MCF 10A (cell line): ENCODE measurements around the gene AMFR. TPM values are rescaled to one million over a fixed set of nuclear protein-coding genes. Genes with fewer than 3 reads are reported as not detected.

Experiments used
- BruUV-seq: library from RNA; stranded (reverse); fragments of 400-500 nt; replicated peaks from 2 replicates; lab custom pipeline; 2021; lab: Mats Ljungman, UMichigan
- CTCF ChIA-PET: fragments of 300-600 bp; sonication (Branson Sonifier 250); formaldehyde crosslinking; extraction: SDS; loops from one replicate; lab custom pipeline; 2021; ENCODE audit warnings: antibody characterized with exemption, inconsistent platforms; lab: Yijun Ruan, JAX
- POLR2A ChIA-PET: fragments of 300-600, 350-650 bp; sonication (Branson Sonifier 250); formaldehyde crosslinking; extraction: SDS; loops from one replicate; lab custom pipeline; 2020; ENCODE audit warnings: antibody characterized with exemption, inconsistent platforms; lab: Yijun Ruan, JAX
- DNase-seq: peaks from one replicate; pipeline ENCODE4 v3.0.0-alpha.2; 2018; ENCODE audit not compliant: unreplicated experiment
- H3K27ac Mint-ChIP-seq: one replicate; pipeline ENCODE4 v1.8.0; 2022; ENCODE audit warnings: mild to moderate bottlenecking, low read depth, mixed read lengths; ENCODE audit not compliant: unreplicated experiment
- H3K27me3 Mint-ChIP-seq: one replicate; pipeline ENCODE4 v1.8.0; 2022; ENCODE audit warnings: mixed read lengths; ENCODE audit not compliant: insufficient read depth, unreplicated experiment
- H3K36me3 Mint-ChIP-seq: one replicate; pipeline ENCODE4 v1.8.0; 2022; ENCODE audit warnings: mild to moderate bottlenecking, moderate library complexity, mixed read lengths; ENCODE audit not compliant: insufficient read depth, unreplicated experiment
- H3K4me1 Mint-ChIP-seq: one replicate; pipeline ENCODE4 v1.8.0; 2022; ENCODE audit warnings: mixed read lengths; ENCODE audit not compliant: insufficient read depth, unreplicated experiment
- H3K4me3 Mint-ChIP-seq: one replicate; pipeline ENCODE4 v1.8.0; 2022; ENCODE audit warnings: mild to moderate bottlenecking, moderate library complexity, mixed read lengths; ENCODE audit not compliant: unreplicated experiment
- H3K9me3 Mint-ChIP-seq: one replicate; pipeline ENCODE4 v1.8.0; 2022; ENCODE audit warnings: mixed read lengths; ENCODE audit not compliant: unreplicated experiment
- intact Hi-C: fragments of 100-400 bp; cut with micrococcal nuclease; formaldehyde crosslinking; loops from 2 replicates; pipeline ENCODE4 v1.14.1; 2022
- total RNA-seq: library from RNA; stranded (reverse); gene quantifications from 2 replicates; pipeline ENCODE4 v1.2.3, GENCODE V29; 2022
- TF ChIP-seq, protein P1 (sequence below): fragments of 200-600 bp; IDR thresholded peaks from one replicate; pipeline ENCODE4 v1.8.0; 2022; ENCODE audit warnings: antibody characterized with exemption, mild to moderate bottlenecking; ENCODE audit not compliant: unreplicated experiment

AMFR gene
- total RNA-seq, 1 experiment from 2014 or later: 97.2 TPM

DNA sequence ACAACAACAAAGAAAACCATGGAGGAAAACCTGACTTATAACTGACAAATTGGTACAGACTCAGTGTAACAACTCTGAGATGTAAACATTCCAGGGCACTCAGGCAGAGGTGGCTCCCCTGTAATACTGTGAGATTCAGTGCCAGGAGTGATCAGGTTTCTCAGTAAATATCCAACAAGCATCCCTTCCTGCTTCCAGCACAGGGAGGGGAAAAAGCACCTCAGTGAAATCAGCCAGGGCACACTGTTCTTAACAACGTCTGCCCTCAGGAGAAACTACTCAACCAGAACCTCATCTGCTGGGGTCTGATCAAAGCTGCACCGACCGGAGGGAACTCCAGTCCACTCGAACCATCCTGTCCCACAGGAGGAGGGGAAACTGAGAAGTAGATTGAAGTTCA, 52.3 kb downstream of the AMFR start:
- H3K4me1 Mint-ChIP-seq: peaks cover 13% of the 10 kb centered on the region
- H3K27me3 Mint-ChIP-seq: no peaks in the 10 kb centered on the region
- no TSS peak for BruUV-seq
- peaks cover 38% of the 10 kb centered on the region for H3K36me3 Mint-ChIP-seq
- CTCF ChIA-PET: interaction anchor here (1.2 kb wide), 1 partner anchor 41 kb away, joined by 4 read pairs; no protein-coding TSS in a partner anchor
- no peaks in the 10 kb centered on the region for H3K9me3 Mint-ChIP-seq
- intact Hi-C loops: no loop called here
- H3K4me3 Mint-ChIP-seq: no peak overlapping the region
- TF ChIP-seq, protein P1, sequence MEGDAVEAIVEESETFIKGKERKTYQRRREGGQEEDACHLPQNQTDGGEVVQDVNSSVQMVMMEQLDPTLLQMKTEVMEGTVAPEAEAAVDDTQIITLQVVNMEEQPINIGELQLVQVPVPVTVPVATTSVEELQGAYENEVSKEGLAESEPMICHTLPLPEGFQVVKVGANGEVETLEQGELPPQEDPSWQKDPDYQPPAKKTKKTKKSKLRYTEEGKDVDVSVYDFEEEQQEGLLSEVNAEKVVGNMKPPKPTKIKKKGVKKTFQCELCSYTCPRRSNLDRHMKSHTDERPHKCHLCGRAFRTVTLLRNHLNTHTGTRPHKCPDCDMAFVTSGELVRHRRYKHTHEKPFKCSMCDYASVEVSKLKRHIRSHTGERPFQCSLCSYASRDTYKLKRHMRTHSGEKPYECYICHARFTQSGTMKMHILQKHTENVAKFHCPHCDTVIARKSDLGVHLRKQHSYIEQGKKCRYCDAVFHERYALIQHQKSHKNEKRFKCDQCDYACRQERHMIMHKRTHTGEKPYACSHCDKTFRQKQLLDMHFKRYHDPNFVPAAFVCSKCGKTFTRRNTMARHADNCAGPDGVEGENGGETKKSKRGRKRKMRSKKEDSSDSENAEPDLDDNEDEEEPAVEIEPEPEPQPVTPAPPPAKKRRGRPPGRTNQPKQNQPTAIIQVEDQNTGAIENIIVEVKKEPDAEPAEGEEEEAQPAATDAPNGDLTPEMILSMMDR: no peak
- POLR2A ChIA-PET: no interaction called here
- H3K27ac Mint-ChIP-seq: no peak overlapping the region
- no peak for DNase-seq

DNA sequence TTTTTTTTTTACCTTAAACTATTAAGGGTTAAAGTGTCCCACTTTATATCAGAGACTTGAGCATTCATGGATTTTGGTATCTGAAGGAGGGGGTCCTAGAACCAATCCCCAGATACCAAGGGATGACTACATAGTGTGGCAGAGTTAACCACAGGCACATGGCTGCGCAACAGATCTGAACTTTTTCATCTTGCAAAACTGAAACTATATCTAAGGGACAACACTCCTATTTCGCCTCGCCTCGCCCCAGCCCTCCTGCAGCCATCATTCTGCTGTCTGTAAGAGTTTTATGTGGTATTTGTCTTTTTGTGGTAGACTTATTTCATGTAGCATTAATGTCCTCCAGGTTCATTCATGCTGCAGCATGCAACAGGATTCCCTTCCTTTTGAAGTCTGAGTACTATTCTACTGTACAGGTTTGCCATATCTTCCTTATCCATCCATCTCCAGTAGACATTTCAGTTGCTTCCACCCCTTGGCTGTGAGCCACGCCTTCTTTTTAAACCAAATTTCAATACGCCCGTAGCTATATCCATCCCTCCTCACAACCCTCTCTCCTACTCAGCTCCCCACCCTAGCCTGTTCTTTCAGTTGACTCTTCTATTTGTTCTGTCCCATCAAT, 53.2 kb downstream of the AMFR start:
- no peaks in the 10 kb centered on the region for H3K27me3 Mint-ChIP-seq
- intact Hi-C loops: no loop called here
- TF ChIP-seq, protein P1: no peak
- H3K4me1 Mint-ChIP-seq: peaks cover 13% of the 10 kb centered on the region
- H3K36me3 Mint-ChIP-seq: peaks cover 41% of the 10 kb centered on the region
- no peak for DNase-seq
- BruUV-seq: no TSS peak
- no peak overlapping the region for H3K27ac Mint-ChIP-seq
- no peaks in the 10 kb centered on the region for H3K9me3 Mint-ChIP-seq
- H3K4me3 Mint-ChIP-seq: no peak overlapping the region
- CTCF ChIA-PET: no interaction called here
- POLR2A ChIA-PET: interaction anchor here (1.2 kb wide), 1 partner anchor 55 kb away, joined by 3 read pairs; no protein-coding TSS in a partner anchor

DNA sequence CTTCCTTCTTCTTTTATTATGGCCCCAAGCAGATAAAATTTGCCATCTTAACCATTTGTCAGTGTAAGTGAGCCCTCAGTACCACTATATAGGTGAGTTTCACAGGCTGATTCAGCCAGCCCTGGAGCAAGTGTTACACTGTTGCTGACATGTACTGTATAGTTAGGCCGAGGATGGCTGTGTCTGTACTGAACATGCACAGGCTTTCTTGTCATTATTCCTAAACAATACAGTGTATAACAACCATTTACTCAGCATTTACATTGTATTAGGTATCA, 53.7 kb downstream of the AMFR start:
- Mint-ChIP-seq H3K27ac (no peak overlapping the region), H3K27me3 (no peaks in the 10 kb centered on the region), H3K4me3 (no peak overlapping the region), H3K4me1 (peaks cover 13% of the 10 kb centered on the region), H3K9me3 (no peaks in the 10 kb centered on the region), H3K36me3 (peaks cover 44% of the 10 kb centered on the region)
- DNase-seq: no peak
- ChIA-PET CTCF (interaction anchor here (1.6 kb wide), 1 partner anchor 15 kb away, joined by 13 read pairs; no protein-coding TSS in a partner anchor), POLR2A (interaction anchor here (1.2 kb wide), 2 partner anchors 18 to 55 kb away, joined by 3 read pairs; no protein-coding TSS in a partner anchor)
- BruUV-seq: no TSS peak
- intact Hi-C loops: no loop called here
- TF ChIP-seq, protein P1: no peak

DNA sequence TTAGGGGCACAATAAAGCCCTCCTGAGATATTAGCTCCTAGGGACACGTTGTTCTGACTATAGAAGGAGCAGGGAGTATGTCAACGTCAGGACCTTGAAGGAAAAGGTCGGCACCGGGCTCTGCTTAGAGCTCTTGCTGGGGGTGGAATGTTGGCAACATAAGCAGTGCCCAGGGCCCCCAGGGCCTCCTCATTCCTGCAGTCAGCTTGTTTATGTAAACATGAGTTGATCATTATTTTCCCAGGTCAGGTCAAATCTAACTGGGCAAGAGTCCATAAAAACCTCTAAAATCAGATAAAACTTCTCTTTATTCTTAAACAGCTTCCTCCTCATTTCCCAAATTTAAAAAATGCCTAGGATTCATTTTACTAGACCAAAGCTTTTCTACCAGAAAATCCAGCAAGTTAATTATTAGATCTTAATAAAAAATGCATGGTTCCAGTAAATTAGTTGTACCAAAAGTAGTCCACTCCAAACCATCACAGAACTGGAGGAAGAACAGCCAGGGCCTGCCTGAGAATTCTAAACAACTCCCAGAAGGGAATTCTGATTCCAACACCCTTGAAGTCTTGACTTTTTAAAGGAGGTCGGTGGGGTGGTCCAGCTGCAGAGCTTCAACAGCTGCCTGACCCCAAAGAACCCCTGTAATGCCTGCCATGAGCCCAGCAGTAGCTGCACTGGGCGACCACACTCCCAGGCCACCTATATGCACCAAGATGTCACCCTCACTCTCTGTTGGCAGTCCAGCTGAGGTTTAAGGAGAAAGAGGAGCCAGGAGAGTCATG, 54.3 kb downstream of the AMFR start:
- Mint-ChIP-seq H3K27ac (no peak overlapping the region), H3K4me1 (peaks cover 13% of the 10 kb centered on the region), H3K9me3 (no peaks in the 10 kb centered on the region), H3K27me3 (no peaks in the 10 kb centered on the region), H3K36me3 (peaks cover 44% of the 10 kb centered on the region), H3K4me3 (no peak overlapping the region)
- TF ChIP-seq, protein P1: no peak
- ChIA-PET CTCF (interaction anchor here (1.6 kb wide), 1 partner anchor 15 kb away, joined by 13 read pairs; no protein-coding TSS in a partner anchor), POLR2A (interaction anchor here (0.8 to 1.2 kb wide), 4 partner anchors 11 to 80 kb away, joined by 3 read pairs; partner anchors contain the start of genes NUDT21 and OGFOD1)
- intact Hi-C loops: no loop called here
- no TSS peak for BruUV-seq
- DNase-seq: peak; percentile 25
